GM13977 (cell line): ENCODE data around the gene FOXD4L1.
"Not testable (repeated sequence)": the region's sequence is repeated elsewhere in the genome, so short reads cannot be mapped to it uniquely, and the experiment has no call there.

Experiments used
- DNase-seq: peaks from one replicate; pipeline ENCODE4 v3.0.0; 2012; ENCODE audit warnings: low spot score
- in situ Hi-C: fragments of 300-500 bp; cut with MboI; formaldehyde crosslinking; loops from one replicate; pipeline ENCODE4 v1.12.0; 2022; ENCODE audit warnings: low sequenced_read_pairs, low pct_unique_long_range_greater_than_20kb, mixed read lengths, inconsistent platforms; ENCODE audit not compliant: unreplicated experiment

FOXD4L1 gene

GRCh38 chr2:113498365-113498764 lies at the start of gene FOXD4L1:
Gene FOXD4L1 (plus strand): TSS chr2:113498665. CDS start chr2:113499257, 592 bp downstream.
- in situ Hi-C loops, DNase-seq: not testable (repeated sequence)

DNA sequence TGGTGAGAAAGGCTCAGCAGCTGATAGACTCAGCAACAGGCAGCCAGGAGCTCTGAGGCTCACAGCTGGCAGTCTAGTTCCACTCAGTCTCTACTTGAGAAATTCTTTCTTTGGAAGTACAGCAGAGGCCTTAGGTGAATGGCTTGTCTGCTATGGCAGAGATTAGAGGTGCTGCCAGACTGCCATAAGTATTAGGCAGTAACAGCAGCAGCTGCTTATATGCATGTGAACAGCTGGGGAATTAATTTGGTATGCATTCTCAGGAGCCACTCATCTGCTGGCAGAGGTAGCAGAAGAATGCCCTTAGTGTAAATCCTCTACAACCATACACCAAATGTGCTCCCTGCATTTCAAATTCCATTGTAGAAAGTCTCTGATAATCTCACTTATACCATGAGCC lies 32.7 kb upstream of the FOXD4L1 start:
- in situ Hi-C loops, DNase-seq: not testable (repeated sequence)

DNA sequence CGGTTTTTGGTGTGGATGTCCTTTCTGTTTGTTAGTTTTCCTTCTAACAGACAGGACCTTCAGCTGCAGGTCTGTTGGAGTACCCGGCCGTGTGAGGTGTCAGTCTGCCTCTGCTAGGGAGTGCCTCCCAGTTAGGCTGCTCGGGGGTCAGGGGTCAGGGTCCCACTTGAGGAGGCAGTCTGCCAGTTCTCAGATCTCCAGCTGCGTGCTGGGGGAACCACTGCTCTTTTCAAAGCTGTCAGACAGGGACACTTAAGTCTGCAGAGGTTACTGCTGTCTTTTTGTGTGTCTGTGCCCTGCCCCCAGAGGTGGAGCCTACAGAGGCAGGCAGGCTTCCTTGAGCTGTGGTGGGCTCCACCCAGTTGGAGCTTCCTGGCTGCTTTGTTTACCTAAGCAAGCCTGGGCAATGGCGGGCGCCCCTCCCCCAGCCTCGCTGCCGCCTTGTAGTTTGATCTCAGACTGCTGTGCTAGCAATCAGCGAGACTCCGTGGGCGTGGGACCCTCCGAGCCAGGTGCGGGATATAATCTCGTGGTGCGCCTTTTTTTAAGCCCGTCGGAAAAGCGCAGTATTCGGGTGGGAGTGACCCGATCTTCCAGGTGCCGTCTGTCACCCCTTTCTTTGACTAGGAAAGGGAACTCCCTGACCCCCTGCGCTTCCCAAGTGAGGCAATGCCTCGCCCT lies 21.6 kb upstream of the FOXD4L1 start:
- DNase-seq, in situ Hi-C loops: not testable (repeated sequence)

- in situ Hi-C loops, DNase-seq: not testable (repeated sequence)
These were observed 1.9 kb upstream of the FOXD4L1 start for GRCh38 chr2:113496527-113496926.

DNA sequence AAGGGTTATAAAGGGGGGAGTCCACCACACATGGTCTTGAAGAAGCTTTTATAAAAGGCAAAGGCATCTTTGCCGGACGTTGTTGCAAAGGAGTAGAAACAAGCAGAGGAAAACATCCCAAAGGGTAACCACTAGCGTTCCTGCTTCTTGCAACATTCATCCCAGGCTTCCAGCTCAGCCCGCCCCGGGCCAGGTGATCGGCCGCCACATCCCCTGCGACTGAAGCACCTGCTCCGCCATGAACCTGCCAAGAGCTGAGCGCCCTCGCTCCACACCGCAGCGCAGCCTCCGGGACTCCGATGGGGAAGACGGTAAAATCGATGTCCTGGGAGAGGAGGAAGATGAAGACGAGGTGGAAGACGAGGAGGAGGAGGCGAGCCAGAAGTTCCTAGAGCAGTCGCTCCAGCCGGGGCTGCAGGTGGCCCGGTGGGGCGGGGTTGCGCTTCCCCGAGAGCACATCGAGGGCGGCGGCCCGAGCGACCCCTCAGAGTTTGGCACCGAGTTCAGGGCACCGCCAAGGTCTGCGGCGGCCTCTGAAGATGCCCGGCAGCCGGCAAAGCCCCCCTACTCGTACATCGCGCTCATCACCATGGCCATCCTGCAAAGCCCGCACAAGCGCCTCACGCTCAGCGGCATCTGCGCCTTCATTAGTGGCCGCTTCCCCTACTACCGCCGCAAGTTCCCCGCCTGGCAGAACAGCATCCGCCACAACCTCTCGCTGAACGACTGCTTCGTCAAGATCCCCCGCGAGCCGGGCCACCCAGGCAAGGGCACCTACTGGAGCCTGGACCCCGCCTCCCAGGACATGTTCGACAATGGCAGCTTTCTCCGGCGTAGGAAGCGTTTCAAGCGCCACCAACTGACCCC lies 787 bp downstream of the FOXD4L1 start:
- in situ Hi-C loops, DNase-seq: not testable (repeated sequence)

DNA sequence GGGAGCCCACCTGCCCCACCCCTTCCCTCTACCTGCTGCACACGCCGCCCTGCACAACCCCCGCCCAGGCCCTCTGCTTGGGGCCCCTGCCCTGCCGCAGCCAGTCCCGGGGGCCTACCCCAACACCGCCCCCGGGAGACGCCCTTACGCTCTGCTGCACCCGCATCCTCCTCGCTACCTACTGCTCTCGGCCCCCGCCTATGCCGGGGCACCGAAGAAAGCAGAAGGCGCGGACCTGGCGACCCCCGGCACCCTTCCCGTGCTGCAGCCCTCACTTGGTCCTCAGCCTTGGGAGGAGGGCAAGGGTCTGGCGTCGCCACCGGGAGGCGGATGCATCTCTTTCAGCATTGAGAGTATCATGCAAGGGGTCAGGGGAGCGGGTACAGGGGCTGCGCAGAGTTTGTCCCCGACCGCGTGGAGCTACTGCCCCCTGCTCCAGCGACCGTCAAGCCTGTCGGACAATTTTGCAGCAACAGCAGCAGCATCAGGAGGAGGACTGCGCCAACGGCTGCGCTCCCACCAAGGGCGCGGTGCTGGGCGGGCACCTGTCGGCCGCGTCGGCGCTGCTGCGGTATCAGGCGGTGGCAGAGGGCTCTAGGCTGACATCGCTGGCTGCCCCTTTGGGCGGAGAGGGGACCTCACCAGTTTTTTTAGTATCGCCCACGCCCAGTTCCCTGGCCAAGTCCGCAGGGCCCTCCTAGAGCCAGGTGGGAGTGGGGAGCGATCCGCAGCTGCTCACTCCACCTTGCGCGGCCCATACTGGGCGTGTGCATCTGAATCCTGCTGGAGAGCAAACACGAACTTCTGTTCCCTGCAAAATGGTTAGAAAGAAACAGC lies 1.6 kb downstream of the FOXD4L1 start:
- in situ Hi-C loops: not testable (repeated sequence)
- DNase-seq: peak; percentile 3

- in situ Hi-C loops: not testable (repeated sequence)
These were observed 2.2 kb downstream of the FOXD4L1 start for GRCh38 chr2:113500723-113501038.

DNA sequence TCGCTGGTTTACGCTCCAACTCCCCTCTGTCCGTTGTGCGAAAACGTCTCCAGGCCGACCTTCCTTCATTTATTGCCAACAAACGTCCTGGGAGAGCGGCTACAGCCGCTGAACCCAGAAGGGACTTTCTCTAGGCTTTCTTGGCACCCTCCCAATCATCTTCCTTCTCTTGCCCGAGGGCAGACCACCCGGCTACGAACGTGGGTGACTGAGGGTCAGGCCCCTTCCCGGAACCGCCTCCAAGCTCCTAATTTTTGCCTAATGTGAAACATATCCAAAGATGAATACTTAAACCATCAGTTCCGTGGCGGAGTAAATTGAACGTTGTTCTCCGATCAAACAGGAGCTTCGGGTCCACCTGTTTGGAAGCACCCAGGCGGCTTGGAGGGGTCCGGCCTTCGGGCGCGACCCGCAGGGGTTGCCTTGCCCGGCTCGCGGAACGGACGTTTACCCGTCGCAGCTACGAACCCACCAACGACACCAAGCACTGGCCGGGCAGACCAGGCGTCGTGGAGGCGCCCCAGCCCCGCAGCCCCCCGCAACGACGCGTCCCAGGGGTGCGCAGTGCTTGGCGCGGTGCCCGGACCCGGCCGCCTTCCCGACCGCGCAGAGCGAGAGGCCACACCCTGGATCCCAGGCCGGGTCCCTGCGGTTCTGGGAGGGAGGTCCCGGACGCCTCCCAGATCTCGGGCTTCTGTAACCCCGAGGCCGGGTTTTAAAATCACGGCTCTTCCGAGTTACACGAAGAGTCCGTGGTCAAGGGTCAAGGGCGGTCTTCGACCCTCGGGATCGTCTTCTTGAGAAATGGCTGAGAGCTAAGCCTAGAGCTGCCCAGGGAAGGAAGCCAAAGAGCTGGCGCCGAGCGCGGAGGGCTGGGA lies 4.0 kb downstream of the FOXD4L1 start:
- peak; percentile 16 for DNase-seq
- in situ Hi-C loops: not testable (repeated sequence)

More at GRCh38 chr2:113500723-113501038, 2.2 kb downstream of the FOXD4L1 start:
- DNase-seq: peak; percentile 7

DNA sequence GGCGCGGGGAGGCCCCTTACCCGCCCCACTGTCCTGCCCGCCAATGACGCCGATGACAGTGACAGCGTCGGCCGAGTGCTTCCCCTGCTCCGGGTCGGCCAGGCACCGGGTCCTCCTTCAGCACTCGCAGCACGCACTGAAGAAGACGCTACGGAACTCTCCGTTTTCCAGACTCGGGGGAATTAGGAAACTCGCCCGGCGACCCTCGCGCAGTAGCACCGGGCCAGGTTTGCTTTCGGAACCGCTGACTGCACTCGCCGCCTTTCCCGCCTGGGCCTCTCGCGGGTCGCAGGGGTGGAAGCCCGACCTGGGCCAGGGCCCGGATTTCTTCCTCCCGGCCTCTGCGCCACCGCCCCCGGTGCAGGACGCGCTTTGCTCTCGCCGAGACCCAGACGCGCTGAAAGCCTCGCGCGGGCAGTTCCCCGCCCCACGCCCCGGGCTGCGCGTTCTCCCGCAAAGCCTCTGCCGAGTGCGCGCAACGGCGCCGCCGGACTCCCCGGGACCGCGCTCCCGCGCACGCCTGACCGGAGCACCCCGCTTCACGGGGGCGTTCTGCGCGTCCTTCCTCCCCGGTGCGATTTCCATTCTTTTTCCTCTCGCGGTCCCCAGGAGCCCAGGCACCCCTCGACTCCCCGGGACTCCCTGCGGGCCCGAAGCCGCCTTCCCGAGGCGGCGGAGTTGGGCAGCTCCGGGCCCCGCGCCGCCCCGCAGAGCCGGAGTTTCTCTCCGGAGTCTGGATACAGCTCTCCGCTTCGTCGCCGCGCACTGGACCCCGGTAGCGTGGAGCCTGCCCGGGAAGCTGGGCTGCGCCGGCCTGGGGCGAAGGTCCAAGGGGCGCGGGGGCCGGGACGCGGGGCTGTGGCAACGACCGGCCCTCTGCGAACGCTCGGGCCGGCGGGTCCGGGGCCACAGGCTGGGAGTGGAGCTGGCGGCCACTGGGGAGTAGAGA lies 4.9 kb downstream of the FOXD4L1 start:
- in situ Hi-C loops: not testable (repeated sequence)
- peak; percentile 54 for DNase-seq

DNA sequence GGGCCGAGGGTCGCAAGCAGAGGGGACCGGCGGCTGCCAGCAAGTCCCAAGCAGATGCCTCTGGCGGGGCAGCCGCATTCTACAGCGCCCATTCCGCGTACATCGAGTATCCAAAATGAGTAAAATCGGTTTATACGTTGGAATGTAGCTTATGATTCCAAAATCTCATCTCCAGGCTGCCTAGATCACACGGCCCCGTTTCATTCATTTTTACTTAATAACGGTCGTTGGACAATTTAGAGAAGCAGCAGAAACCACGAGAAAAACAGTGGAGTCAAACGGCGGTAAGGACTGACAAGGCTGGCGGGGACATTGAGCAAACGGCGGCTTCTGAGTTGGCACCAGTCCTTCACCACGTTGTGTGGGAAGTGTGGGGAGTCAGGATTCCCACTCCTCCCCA lies 5.6 kb downstream of the FOXD4L1 start:
- DNase-seq, in situ Hi-C loops: not testable (repeated sequence)

DNA sequence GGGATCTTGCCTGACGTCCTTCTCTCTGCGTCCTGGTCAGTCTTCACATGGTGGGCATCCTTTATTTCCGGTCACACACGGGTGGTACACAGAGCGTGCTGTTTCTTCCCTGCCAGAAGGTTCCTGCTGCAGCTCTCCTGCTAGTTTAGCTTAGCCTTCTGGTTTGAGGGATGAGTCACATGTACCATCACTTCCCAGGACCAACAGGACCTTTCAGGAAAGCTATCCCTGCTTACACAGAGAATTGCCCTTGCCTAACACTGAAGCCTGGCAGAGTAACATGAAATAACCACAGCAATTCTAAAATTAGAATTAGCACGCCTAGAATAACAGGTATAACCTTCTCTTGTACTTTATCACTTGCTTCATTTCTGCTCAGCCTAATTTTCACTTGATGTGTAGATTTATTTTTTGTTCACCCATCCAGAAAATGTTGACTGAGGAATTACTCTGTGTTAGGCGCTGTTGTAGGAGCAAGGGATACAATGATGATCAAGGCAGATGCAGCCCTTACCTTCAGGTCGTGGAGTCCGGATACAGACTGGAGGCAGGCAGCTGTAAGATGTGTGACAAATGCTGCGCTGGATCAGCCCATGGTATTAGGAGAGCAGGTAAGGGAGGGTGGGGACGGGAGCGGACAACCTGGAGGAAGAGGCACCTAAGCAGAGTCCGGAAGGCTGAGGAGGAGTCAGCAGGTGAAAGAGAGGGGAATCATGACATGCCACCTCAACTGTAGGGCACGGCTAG lies 9.1 kb downstream of the FOXD4L1 start:
- DNase-seq, in situ Hi-C loops: not testable (repeated sequence)

DNA sequence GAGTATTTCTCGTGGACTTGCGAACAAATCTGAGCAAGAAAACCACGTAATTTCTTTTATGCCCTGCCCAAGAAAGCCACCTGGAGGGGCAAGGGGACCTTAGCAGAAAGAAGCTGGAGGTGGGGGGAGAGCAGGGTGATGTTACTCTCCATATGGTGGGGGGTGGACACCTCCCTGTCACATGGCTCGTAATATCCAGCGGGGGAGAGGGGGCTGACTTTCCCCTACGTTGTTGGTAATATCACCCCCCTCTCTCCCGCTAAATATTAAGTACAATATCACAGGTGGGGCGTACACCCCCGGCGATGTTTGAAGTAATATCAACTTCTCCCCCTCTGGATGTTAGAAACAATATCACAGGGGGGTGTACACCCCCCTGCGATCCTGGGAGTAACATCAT lies 9.7 kb downstream of the FOXD4L1 start:
- in situ Hi-C loops: not testable (repeated sequence)

GRCh38 chr2:113510913-113511312 lies 12.4 kb downstream of the FOXD4L1 start:
- in situ Hi-C loops, DNase-seq: not testable (repeated sequence)

More for the DNA sequence above, 9.7 kb downstream of the FOXD4L1 start:
- DNase-seq: not testable (repeated sequence)

DNA sequence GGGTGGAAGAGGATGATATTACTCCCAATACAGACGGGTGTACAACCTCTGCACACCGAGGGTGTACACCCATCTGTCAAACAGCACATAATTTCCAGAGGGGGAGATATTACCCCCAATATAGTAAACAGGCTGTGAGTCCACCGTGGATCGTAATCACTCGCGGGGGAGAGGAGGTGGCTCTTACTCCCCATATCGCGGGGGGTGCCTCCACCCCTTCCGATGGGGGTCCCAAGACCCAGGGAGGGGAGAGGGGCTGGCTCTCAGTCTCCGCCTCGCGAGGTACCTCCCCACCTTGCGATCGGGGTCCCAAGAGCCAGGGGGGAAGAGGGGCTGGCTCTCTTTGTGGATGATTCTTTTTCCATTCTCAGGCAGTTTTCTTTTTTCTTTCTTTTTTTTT lies 13.4 kb downstream of the FOXD4L1 start:
- in situ Hi-C loops, DNase-seq: not testable (repeated sequence)

- in situ Hi-C loops, DNase-seq: not testable (repeated sequence)
These were observed 17.0 kb downstream of the FOXD4L1 start for GRCh38 chr2:113515457-113515856.
